Progenitor cell of endocrine pancreas (in vitro differentiated cells): ENCODE measurements around the gene UNC5CL. TPM values are rescaled to one million over a fixed set of nuclear protein-coding genes. Genes with fewer than 3 reads are reported as not detected.

Experiments used
- DNase-seq: peaks from one replicate; pipeline ENCODE4 v3.0.0; 2021; ENCODE audit warnings: low spot score; ENCODE audit not compliant: unreplicated experiment
- H3K27ac Mint-ChIP-seq: 2 replicates; pipeline ENCODE4 v1.8.0; 2021; ENCODE audit warnings: mild to moderate bottlenecking, moderate library complexity, mixed read lengths
- H3K27me3 Mint-ChIP-seq: 2 replicates; pipeline ENCODE4 v1.8.0; 2021; ENCODE audit warnings: mixed read lengths
- H3K36me3 Mint-ChIP-seq: 2 replicates; pipeline ENCODE4 v1.8.0; 2022; ENCODE audit warnings: mixed read lengths; ENCODE audit not compliant: insufficient read depth
- H3K4me1 Mint-ChIP-seq: 2 replicates; pipeline ENCODE4 v1.8.0; 2021; ENCODE audit warnings: low read depth, mixed read lengths
- H3K4me3 Mint-ChIP-seq: 2 replicates; pipeline ENCODE4 v1.8.0; 2021; ENCODE audit warnings: low read depth, mild to moderate bottlenecking, moderate library complexity, mixed read lengths
- H3K9me3 Mint-ChIP-seq: 2 replicates; pipeline ENCODE4 v1.8.0; 2021; ENCODE audit warnings: low read depth, mixed read lengths
- total RNA-seq: library from RNA; stranded (reverse); gene quantifications from 2 replicates; pipeline ENCODE4 v1.2.1, GENCODE V29; 2021
- TF ChIP-seq, protein P1 (sequence below): fragments of 200-600 bp; sonication (generic); IDR thresholded peaks from one replicate; pipeline ENCODE4 v1.5.0; 2021; ENCODE audit warnings: antibody characterized with exemption, mild to moderate bottlenecking; ENCODE audit not compliant: unreplicated experiment

The UNC5CL gene
- total RNA-seq, 1 donor from 2014 or later: 3.7 TPM

DNA sequence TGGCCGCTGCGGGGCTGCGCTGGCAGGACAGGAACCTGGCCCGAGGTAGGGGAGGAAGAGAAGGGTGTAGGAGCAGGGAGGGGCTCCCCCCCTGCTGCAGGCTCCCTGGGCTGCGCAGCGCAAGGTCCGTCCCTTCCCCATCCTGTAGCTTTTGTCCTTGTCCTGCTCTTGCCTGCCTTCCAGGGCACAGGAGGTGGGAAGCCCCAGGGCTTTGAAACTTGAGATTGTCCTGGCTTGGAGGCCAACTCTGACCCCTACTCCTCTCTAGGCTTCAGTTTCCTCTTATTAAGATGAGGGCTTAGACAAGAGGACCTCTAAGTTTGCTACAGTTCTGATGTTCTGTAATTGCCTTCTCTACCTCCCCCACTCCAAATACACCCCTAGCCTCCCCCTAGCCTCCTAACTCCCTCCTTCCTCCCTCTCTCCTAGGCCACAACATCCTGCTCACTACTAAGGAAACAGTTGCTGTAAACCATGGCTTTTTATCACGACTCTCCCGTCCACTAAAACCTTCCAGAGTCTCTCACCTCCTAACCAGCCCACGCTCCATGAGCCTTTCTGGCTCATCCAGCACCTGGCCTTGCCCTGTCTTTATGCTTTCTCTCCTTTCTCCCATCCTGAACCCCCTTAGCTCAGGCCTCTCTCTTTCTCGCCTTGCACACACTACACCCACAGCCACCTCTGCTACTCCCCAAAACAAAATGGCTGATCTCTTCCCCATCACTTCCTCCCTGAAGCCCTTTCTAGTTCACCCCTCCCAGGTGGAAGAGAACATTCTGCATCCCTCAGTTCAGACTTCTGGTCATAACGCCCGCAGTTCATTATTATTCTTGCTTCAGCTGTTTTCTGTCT is 10.2 kb downstream of the UNC5CL start:
- Mint-ChIP-seq H3K4me3 (peak overlapping the region; percentile 89), H3K36me3 (peaks cover 6% of the 10 kb centered on the region), H3K4me1 (peaks cover 20% of the 10 kb centered on the region), H3K9me3 (no peaks in the 10 kb centered on the region), H3K27me3 (no peaks in the 10 kb centered on the region), H3K27ac (peak overlapping the region; percentile 75)
- no peak for DNase-seq
- TF ChIP-seq, protein P1, sequence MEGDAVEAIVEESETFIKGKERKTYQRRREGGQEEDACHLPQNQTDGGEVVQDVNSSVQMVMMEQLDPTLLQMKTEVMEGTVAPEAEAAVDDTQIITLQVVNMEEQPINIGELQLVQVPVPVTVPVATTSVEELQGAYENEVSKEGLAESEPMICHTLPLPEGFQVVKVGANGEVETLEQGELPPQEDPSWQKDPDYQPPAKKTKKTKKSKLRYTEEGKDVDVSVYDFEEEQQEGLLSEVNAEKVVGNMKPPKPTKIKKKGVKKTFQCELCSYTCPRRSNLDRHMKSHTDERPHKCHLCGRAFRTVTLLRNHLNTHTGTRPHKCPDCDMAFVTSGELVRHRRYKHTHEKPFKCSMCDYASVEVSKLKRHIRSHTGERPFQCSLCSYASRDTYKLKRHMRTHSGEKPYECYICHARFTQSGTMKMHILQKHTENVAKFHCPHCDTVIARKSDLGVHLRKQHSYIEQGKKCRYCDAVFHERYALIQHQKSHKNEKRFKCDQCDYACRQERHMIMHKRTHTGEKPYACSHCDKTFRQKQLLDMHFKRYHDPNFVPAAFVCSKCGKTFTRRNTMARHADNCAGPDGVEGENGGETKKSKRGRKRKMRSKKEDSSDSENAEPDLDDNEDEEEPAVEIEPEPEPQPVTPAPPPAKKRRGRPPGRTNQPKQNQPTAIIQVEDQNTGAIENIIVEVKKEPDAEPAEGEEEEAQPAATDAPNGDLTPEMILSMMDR: no peak

DNA sequence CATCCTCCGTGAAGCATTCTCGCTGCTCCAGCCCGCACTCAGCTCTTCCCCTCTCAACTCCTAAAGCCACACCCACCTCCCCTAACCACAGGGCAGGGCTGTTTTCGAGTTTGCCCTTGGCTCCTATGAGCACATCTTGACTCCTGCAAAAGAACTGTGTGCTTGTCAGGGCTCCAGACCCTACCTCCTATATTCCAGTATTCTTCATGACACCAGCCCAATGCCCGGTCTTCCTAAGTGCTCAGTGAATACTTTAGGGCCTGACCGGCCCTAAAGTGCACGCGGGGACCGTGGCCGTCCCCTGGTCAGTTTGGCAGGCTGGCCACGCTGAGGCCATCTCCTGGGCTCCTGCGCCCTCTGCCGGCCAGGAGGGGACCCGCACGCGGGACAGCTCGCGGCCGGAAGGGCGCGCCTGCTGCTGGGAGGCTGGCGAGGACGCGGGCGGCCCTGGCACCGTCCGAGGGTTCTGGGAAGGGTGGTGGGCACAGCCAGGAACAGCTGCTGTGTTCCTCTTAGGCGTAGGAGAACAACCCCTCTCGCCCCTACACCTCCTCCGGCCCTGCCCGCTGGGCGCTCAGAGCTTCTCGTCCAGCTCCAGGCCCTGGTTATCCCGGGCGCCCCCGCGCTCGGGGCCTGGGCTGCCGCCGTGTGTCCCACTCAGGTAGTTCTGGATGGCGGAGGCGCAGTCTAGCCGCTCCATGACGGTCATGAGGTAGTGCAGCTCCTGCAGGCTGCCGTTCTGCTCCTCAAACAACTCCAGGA is 11.0 kb downstream of the UNC5CL start:
- Mint-ChIP-seq H3K4me1 (peaks cover 20% of the 10 kb centered on the region), H3K9me3 (no peaks in the 10 kb centered on the region), H3K27ac (peak overlapping the region; percentile 96), H3K4me3 (peak overlapping the region; percentile 89), H3K27me3 (no peaks in the 10 kb centered on the region), H3K36me3 (peaks cover 7% of the 10 kb centered on the region)
- TF ChIP-seq, protein P1: peak; percentile 99
- peak; percentile 93 for DNase-seq

DNA sequence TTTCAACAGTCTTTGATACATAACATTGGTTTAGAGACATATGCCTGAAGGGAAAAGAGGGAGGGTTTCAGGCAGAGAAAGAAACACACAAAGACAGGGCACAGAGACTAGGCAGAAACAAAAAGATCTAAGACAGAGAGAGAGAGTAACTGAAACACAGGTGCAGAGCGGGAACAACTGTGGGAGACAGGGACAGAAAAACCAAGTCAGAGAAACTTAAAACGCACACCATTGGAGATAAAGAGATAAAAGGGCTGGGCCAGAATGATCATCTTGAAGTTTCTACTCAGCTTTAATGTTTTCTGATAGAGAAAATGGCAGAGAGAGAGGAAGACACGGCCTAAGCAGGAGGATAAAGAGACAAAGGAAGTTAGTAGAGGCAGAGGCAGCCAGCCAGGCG is 11.8 kb downstream of the UNC5CL start:
- Mint-ChIP-seq H3K27ac (peak overlapping the region; percentile 96), H3K4me3 (peak overlapping the region; percentile 89), H3K27me3 (no peaks in the 10 kb centered on the region), H3K36me3 (peaks cover 7% of the 10 kb centered on the region), H3K9me3 (no peaks in the 10 kb centered on the region), H3K4me1 (peaks cover 20% of the 10 kb centered on the region)
- TF ChIP-seq, protein P1: no peak
- DNase-seq: no peak

DNA sequence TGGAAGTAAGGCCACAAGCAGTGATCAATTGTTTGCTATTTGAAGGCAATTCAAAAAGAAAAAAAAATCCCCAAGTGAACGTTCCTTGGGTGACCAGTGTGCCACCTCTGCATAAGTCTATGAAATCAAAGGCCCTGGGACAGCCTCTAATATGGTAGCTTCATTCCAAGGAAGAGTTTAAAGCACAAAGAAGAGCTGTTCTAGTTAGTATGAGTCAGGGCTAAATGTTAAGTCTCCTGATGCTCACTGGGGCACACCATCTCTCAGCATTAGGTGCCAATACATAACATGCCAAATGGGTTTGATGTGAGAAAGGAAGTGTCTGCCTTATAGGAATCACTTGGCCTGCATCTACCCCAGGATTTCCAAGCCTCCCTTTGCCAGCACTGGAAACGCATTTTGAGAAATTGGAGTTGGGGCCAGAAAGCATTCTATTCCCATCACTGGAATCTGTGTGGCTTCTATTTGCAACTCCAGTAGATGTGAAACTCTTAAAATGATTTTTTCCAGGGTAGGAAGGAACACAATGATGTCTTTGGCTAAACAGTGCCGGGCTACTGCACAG is 13.0 kb downstream of the UNC5CL start:
- DNase-seq: no peak
- Mint-ChIP-seq H3K36me3 (peaks cover 7% of the 10 kb centered on the region), H3K4me1 (peaks cover 20% of the 10 kb centered on the region), H3K27me3 (no peaks in the 10 kb centered on the region), H3K9me3 (no peaks in the 10 kb centered on the region), H3K4me3 (peak overlapping the region; percentile 61), H3K27ac (peak overlapping the region; percentile 22)
- TF ChIP-seq, protein P1: no peak

- H3K27me3 Mint-ChIP-seq: no peaks in the 10 kb centered on the region
- TF ChIP-seq, protein P1: no peak
- H3K4me1 Mint-ChIP-seq: peaks cover 11% of the 10 kb centered on the region
- no peak for DNase-seq
- no peak overlapping the region for H3K27ac Mint-ChIP-seq
- H3K4me3 Mint-ChIP-seq: no peak overlapping the region
- H3K9me3 Mint-ChIP-seq: peaks cover 2% of the 10 kb centered on the region
- H3K36me3 Mint-ChIP-seq: peaks cover 15% of the 10 kb centered on the region
These were observed 15.9 kb downstream of the UNC5CL start for GRCh38 chr6:41023114-41023513.
